Keratinocyte (primary cell): ENCODE results near the gene LIG3. TPM values are rescaled to one million over a fixed set of nuclear protein-coding genes. Genes with fewer than 3 reads are reported as not detected.

Source experiments
- DNase-seq: peaks from one replicate; pipeline ENCODE4 v3.0.0-alpha.2; 2011; ENCODE audit warnings: low read depth, missing footprints, low spot score
- FAIRE-seq: peaks from 2 replicates; lab custom pipeline; 2011; peaks lifted over from hg19 to GRCh38; lab: Jason Lieb, UNC
- H2AFZ ChIP-seq: 2 replicates; pipeline ENCODE4 v1.6.0; 2012; ENCODE audit warnings: low read length, control low read depth, inconsistent platforms; ENCODE audit not compliant: control insufficient read depth
- H3K27ac ChIP-seq: 2 replicates; pipeline ENCODE4 v1.5.1; 2011; ENCODE audit warnings: low read length; ENCODE audit not compliant: control insufficient read depth, insufficient read depth
- H3K27me3 ChIP-seq: 3 replicates; pipeline ENCODE4 v1.6.0; 2011; ENCODE audit warnings: low read length; ENCODE audit not compliant: control insufficient read depth, insufficient read depth; ENCODE audit errors: extremely low read depth
- H3K36me3 ChIP-seq, 2 experiments: 2 replicates in 1 of 2; 3 replicates in 1 of 2; pipeline ENCODE4 v1.5.1; 2011; ENCODE audit warnings: low read length in 2 of 2, mild to moderate bottlenecking in 1 of 2; ENCODE audit not compliant: control insufficient read depth in 2 of 2, insufficient read depth in 2 of 2; ENCODE audit errors: extremely low read depth in 1 of 2
- H3K4me1 ChIP-seq: 3 replicates; pipeline ENCODE4 v1.5.1; 2011; ENCODE audit warnings: low read length; ENCODE audit not compliant: control insufficient read depth, insufficient read depth; ENCODE audit errors: extremely low read depth
- H3K4me2 ChIP-seq: 3 replicates; pipeline ENCODE4 v1.6.0; 2011; ENCODE audit warnings: low read depth, low read length; ENCODE audit not compliant: control insufficient read depth, insufficient read depth; ENCODE audit errors: extremely low read depth
- H3K4me3 ChIP-seq, 3 experiments: fragments of 200-600 bp in 1 of 3; sonication (generic) in 1 of 3; 2 replicates in 2 of 3; 3 replicates in 1 of 3; pipeline ENCODE4 v1.5.1; 2011 to 2016; ENCODE audit warnings: low read length in 3 of 3, mild to moderate bottlenecking in 3 of 3, control low read depth in 2 of 3, inconsistent platforms in 1 of 3, low read depth in 1 of 3, mixed read lengths in 1 of 3, mixed run types in 1 of 3, moderate library complexity in 1 of 3; ENCODE audit not compliant: control insufficient read depth in 2 of 3, insufficient read depth in 2 of 3; ENCODE audit errors: extremely low read depth in 1 of 3
- H3K79me2 ChIP-seq: 2 replicates; pipeline ENCODE4 v1.6.0; 2012; ENCODE audit warnings: low read length; ENCODE audit not compliant: control insufficient read depth, insufficient read depth
- H3K9ac ChIP-seq: 3 replicates; pipeline ENCODE4 v1.6.0; 2011; ENCODE audit warnings: low read length; ENCODE audit not compliant: control insufficient read depth, insufficient read depth; ENCODE audit errors: extremely low read depth
- H3K9me1 ChIP-seq: 3 replicates; pipeline ENCODE4 v1.6.0; 2011; ENCODE audit warnings: low read length; ENCODE audit not compliant: control insufficient read depth, insufficient read depth; ENCODE audit errors: extremely low read depth
- H3K9me3 ChIP-seq: 2 replicates; pipeline ENCODE4 v1.5.1; 2012; ENCODE audit warnings: low read depth, low read length; ENCODE audit not compliant: control insufficient read depth
- H4K20me1 ChIP-seq: 3 replicates; pipeline ENCODE4 v1.6.0; 2011; ENCODE audit warnings: low read length; ENCODE audit not compliant: control insufficient read depth, insufficient read depth; ENCODE audit errors: extremely low read depth
- EZH2 ChIP-seq: IDR thresholded peaks from one replicate; pipeline ENCODE4 v1.6.1; 2012; ENCODE audit warnings: inconsistent platforms, mild to moderate bottlenecking, low read length, moderate library complexity
- dilution Hi-C: fragments of 300-500 bp; cut with MboI; formaldehyde crosslinking; loops from one replicate; pipeline ENCODE4 v1.7.0; 2020; ENCODE audit warnings: low sequenced_read_pairs; ENCODE audit not compliant: extremely low pct_ligation_motif_present
- polyA plus RNA-seq, 5 experiments: library from polyadenylated mRNA; depleted of rRNA in 3 of 5; stranded (reverse) in 3 of 5; stranded (forward) in 1 of 5; unstranded in 1 of 5; fragments of >200 nt; gene quantifications; 1 replicate in 1 of 5; 2 replicates in 3 of 5; 3 replicates in 1 of 5; pipeline versions ENCODE4 v1.2.1 to v1.2.3, GENCODE V29; 2011 to 2012; ENCODE audit warnings: missing spikeins in 2 of 5, low read depth in 1 of 5, low replicate concordance in 1 of 5
- TF ChIP-seq, protein P1 (sequence below), 3 experiments: IDR thresholded peaks in 1 of 3; conservative IDR thresholded peaks in 1 of 3; optimal IDR thresholded peaks in 1 of 3; 2 replicates in 2 of 3; 3 replicates in 1 of 3; pipeline versions ENCODE3 to v1.5.1; 2011; ENCODE audit warnings: low read length in 3 of 3, mild to moderate bottlenecking in 3 of 3, moderate library complexity in 2 of 3, control low read depth in 1 of 3, inconsistent platforms in 1 of 3; ENCODE audit not compliant: insufficient read depth in 2 of 3; ENCODE audit errors: extremely low read depth in 1 of 3

The LIG3 gene
- polyA plus RNA-seq, 1 donor (not counting 4 experiments of a cell fraction or from before 2014, with no cell fraction given) = 29.3 TPM

- Histone ChIP-seq H3K79me2 (no peaks in the 10 kb centered on the region), H4K20me1 (no peaks in the 10 kb centered on the region), H3K36me3 (peaks cover 37 to 40% of the 10 kb centered on the region in 2 experiments), H3K9me3 (no peaks in the 10 kb centered on the region), H3K4me2 (no peak overlapping the region), H3K9me1 (no peaks in the 10 kb centered on the region), H3K4me3 (no peak overlapping the region), H2AFZ (no peak overlapping the region), H3K9ac (no peak overlapping the region), H3K27me3 (no peaks in the 10 kb centered on the region), H3K27ac (no peak overlapping the region), H3K4me1 (no peaks in the 10 kb centered on the region)
- no peak for FAIRE-seq
- DNase-seq = no peak
- dilution Hi-C loops = no loop called here
- no peak for TF ChIP-seq EZH2
- TF ChIP-seq, protein P1, sequence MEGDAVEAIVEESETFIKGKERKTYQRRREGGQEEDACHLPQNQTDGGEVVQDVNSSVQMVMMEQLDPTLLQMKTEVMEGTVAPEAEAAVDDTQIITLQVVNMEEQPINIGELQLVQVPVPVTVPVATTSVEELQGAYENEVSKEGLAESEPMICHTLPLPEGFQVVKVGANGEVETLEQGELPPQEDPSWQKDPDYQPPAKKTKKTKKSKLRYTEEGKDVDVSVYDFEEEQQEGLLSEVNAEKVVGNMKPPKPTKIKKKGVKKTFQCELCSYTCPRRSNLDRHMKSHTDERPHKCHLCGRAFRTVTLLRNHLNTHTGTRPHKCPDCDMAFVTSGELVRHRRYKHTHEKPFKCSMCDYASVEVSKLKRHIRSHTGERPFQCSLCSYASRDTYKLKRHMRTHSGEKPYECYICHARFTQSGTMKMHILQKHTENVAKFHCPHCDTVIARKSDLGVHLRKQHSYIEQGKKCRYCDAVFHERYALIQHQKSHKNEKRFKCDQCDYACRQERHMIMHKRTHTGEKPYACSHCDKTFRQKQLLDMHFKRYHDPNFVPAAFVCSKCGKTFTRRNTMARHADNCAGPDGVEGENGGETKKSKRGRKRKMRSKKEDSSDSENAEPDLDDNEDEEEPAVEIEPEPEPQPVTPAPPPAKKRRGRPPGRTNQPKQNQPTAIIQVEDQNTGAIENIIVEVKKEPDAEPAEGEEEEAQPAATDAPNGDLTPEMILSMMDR (optimal IDR thresholded peaks at IDR 0.05 in 1 of 3, IDR thresholded peaks at IDR 0.05 in 1 of 3, conservative IDR thresholded peaks at IDR 0.05 in 1 of 3; ENCODE audit: extremely low read depth in 1 of 3, insufficient read depth in 2 of 3, low read length in 3 of 3) = no peak
Observed at GRCh38 chr17:34997355-34997862, 17.1 kb downstream of the LIG3 start.

- Histone ChIP-seq H3K9me3 (no peaks in the 10 kb centered on the region), H3K9ac (no peak overlapping the region), H3K4me1 (no peaks in the 10 kb centered on the region), H3K9me1 (no peaks in the 10 kb centered on the region), H4K20me1 (no peaks in the 10 kb centered on the region), H3K79me2 (no peaks in the 10 kb centered on the region), H3K4me3 (no peak overlapping the region), H3K36me3 (peaks cover 36 to 37% of the 10 kb centered on the region in 2 experiments), H2AFZ (no peak overlapping the region), H3K4me2 (no peak overlapping the region), H3K27me3 (no peaks in the 10 kb centered on the region), H3K27ac (no peak overlapping the region)
- dilution Hi-C loops = no loop called here
- TF ChIP-seq EZH2 = no peak
- TF ChIP-seq, protein P1 (optimal IDR thresholded peaks at IDR 0.05 in 1 of 3, IDR thresholded peaks at IDR 0.05 in 1 of 3, conservative IDR thresholded peaks at IDR 0.05 in 1 of 3; ENCODE audit: extremely low read depth in 1 of 3, insufficient read depth in 2 of 3, low read length in 3 of 3) = peak; percentile 83 to 98 (median 94)
- peak; percentile 9 for FAIRE-seq
- DNase-seq = no peak
Observed at GRCh38 chr17:34998205-34998604, 17.9 kb downstream of the LIG3 start.
